Hematopoietic multipotent progenitor cell treated with erythropoietin and hydrocortisone succinate and interleukin-3 and kit ligand, for 15 days (in vitro differentiated cells): Measurements from ENCODE around the gene CARD14.

Source experiments
- DNase-seq: peaks from one replicate; pipeline ENCODE4 v3.0.0-alpha.2; 2015; ENCODE audit warnings: low spot score

The CARD14 gene

GRCh38 chr17:80210348-80211108 is 40.7 kb downstream of the CARD14 start:
- DNase-seq, result no peak

GRCh38 chr17:80212109-80212508 is 42.3 kb downstream of the CARD14 start:
- DNase-seq, result no peak

GRCh38 chr17:80212511-80212910 is 42.7 kb downstream of the CARD14 start:
- no peak for DNase-seq

- no peak for DNase-seq
Measured at GRCh38 chr17:80212962-80213642, 43.3 kb downstream of the CARD14 start.

GRCh38 chr17:80213643-80213975 is 43.8 kb downstream of the CARD14 start:
- no peak for DNase-seq

GRCh38 chr17:80214012-80214877 is 44.4 kb downstream of the CARD14 start:
- DNase-seq, result no peak

GRCh38 chr17:80214878-80215210 is 45.0 kb downstream of the CARD14 start:
- DNase-seq, result no peak

GRCh38 chr17:80216473-80217456 is 46.9 kb downstream of the CARD14 start:
- no peak for DNase-seq

GRCh38 chr17:80217703-80218362 is 48.0 kb downstream of the CARD14 start:
- DNase-seq, result no peak

GRCh38 chr17:80218391-80218790 is 48.6 kb downstream of the CARD14 start:
- no peak for DNase-seq

- peak; percentile 10 for DNase-seq
Measured at GRCh38 chr17:80219013-80219762, 49.4 kb downstream of the CARD14 start.

- DNase-seq, result no peak
Measured at GRCh38 chr17:80219763-80220053, 49.9 kb downstream of the CARD14 start.

GRCh38 chr17:80220054-80220735 is 50.4 kb downstream of the CARD14 start, which contains the start of the genes SGSH and SLC26A11:
Gene SGSH (minus strand): TSS chr17:80220333. CDS start chr17:80220313, 20 bp downstream.
Gene SLC26A11 (plus strand): TSS chr17:80220427. CDS start chr17:80221561, 1,134 bp downstream.
- no peak for DNase-seq

GRCh38 chr17:80220736-80221215 is 50.9 kb downstream of the CARD14 start:
- DNase-seq, result no peak

GRCh38 chr17:80221351-80222105 is 51.7 kb downstream of the CARD14 start:
- DNase-seq, result no peak

GRCh38 chr17:80222376-80223141 is 52.7 kb downstream of the CARD14 start:
- DNase-seq, result no peak

- DNase-seq, result no peak
Measured at GRCh38 chr17:80223142-80223815, 53.4 kb downstream of the CARD14 start.
